HCT116 (cell line): ENCODE results near the gene PKN1. TPM values are rescaled to one million over a fixed set of nuclear protein-coding genes. Genes with fewer than 3 reads are reported as not detected.

Experiments used
- ATAC-seq: fragments of 200-7000 bp; cut with Tn5 transposase; 2 replicates; pipeline ENCODE4 v1.9.1; 2020; ENCODE audit warnings: mild to moderate bottlenecking, moderate library complexity
- BruUV-seq: library from RNA; stranded (reverse); fragments of 400-500 nt; replicated peaks from 2 replicates; lab custom pipeline; 2021; lab: Mats Ljungman, UMichigan
- CTCF ChIA-PET: fragments of 300-600 bp; sonication (Branson Sonifier 250); formaldehyde crosslinking; loops from one replicate; lab custom pipeline; 2021; ENCODE audit warnings: antibody characterized with exemption; lab: Charles Lee
- POLR2A ChIA-PET: fragments of 300-600, 350-600 bp; sonication (Branson Sonifier 250); formaldehyde crosslinking; loops from one replicate; lab custom pipeline; 2021; ENCODE audit warnings: antibody characterized with exemption; lab: Charles Lee
- RAD21 ChIA-PET, 2 experiments: fragments of 300-600 bp; sonication (Branson Sonifier 250); formaldehyde crosslinking; loops; one replicate each; lab custom pipeline; 2023; ENCODE audit warnings: low total read pairs in 2 of 2; ENCODE audit not compliant: uncharacterized antibody in 2 of 2, unreplicated experiment in 2 of 2, low non-redundant PET in 1 of 2; lab: Charles Lee
- DNase-seq: peaks from one replicate; pipeline ENCODE4 v3.0.0-alpha.2; 2010; ENCODE audit warnings: low read depth, low spot score
- H2AFZ ChIP-seq: fragments of 200-600 bp; shearing (Covaris generic), sonication (generic); 2 replicates; pipeline ENCODE4 v1.6.1; 2017; ENCODE audit warnings: low read depth, mixed run types, mixed read lengths, antibody characterized with exemption, low read length; ENCODE audit not compliant: poor library complexity, severe bottlenecking
- H3K27ac ChIP-seq: 2 replicates; pipeline ENCODE4 v1.5.1; 2012; ENCODE audit warnings: low read depth, low read length
- H3K27me3 ChIP-seq: fragments of 200-600 bp; sonication (generic); 2 replicates; pipeline ENCODE4 v1.6.1; 2016; ENCODE audit warnings: mixed run types, low read length, mixed read lengths; ENCODE audit not compliant: insufficient read depth
- H3K36me3 ChIP-seq, 2 experiments: fragments of 200-500 bp in 1 of 2; fragments of 200-600 bp in 1 of 2; sonication (Bioruptor generic) in 1 of 2; sonication (generic) in 1 of 2; 2 replicates each; pipeline versions ENCODE4 v1.5.1 to v1.6.1; 2014 to 2016; ENCODE audit warnings: low read length in 2 of 2, inconsistent platforms in 1 of 2, mixed read lengths in 1 of 2, mixed run types in 1 of 2; ENCODE audit not compliant: insufficient read depth in 2 of 2, control insufficient read depth in 1 of 2
- H3K4me1 ChIP-seq, 2 experiments: fragments of 200-600 bp in 1 of 2; sonication (generic) in 1 of 2; 2 replicates each; pipeline versions ENCODE4 v1.5.1 to v1.6.1; 2012 to 2017; ENCODE audit warnings: low read length in 2 of 2, inconsistent platforms in 1 of 2, mild to moderate bottlenecking in 1 of 2, mixed read lengths in 1 of 2, mixed run types in 1 of 2, moderate library complexity in 1 of 2; ENCODE audit not compliant: insufficient read depth in 2 of 2, control insufficient read depth in 1 of 2
- H3K4me2 ChIP-seq: fragments of 200-600 bp; sonication (generic); 2 replicates; pipeline ENCODE4 v1.6.1; 2017; ENCODE audit warnings: mixed run types, low read length, mixed read lengths
- H3K4me3 ChIP-seq, 2 experiments: fragments of 200-600 bp in 1 of 2; sonication (generic) in 1 of 2; replicated peaks in 1 of 2; 2 replicates each; pipeline ENCODE4 v1.5.1; 2011 to 2016; ENCODE audit warnings: low read length in 2 of 2, control low read depth in 1 of 2, low read depth in 1 of 2, mild to moderate bottlenecking in 1 of 2, mixed read lengths in 1 of 2, mixed run types in 1 of 2
- H3K79me2 ChIP-seq: fragments of 200-600 bp; sonication (generic); 2 replicates; pipeline ENCODE4 v1.6.1; 2017; ENCODE audit warnings: mild to moderate bottlenecking, mixed run types, low read length, moderate library complexity, mixed read lengths; ENCODE audit not compliant: insufficient read depth
- H3K9ac ChIP-seq: fragments of 200-600 bp; sonication (generic); 2 replicates; pipeline ENCODE4 v1.6.1; 2016; ENCODE audit warnings: low read length, mixed read lengths
- H3K9me2 ChIP-seq: fragments of 200-600 bp; sonication (generic), shearing (Covaris generic); 2 replicates; pipeline ENCODE4 v1.6.1; 2017; ENCODE audit warnings: mixed run types, mild to moderate bottlenecking, moderate library complexity; ENCODE audit not compliant: insufficient read depth
- H3K9me3 ChIP-seq, 2 experiments: fragments of 200-500 bp in 1 of 2; fragments of 200-600 bp in 1 of 2; sonication (Bioruptor generic) in 1 of 2; sonication (generic) in 1 of 2; 2 replicates each; pipeline ENCODE4 v1.6.1; 2014 to 2017; ENCODE audit warnings: low read length in 2 of 2, mixed read lengths in 2 of 2, inconsistent platforms in 1 of 2, low read depth in 1 of 2, mild to moderate bottlenecking in 1 of 2, mixed run types in 1 of 2, moderate library complexity in 1 of 2; ENCODE audit not compliant: control insufficient read depth in 1 of 2, insufficient read depth in 1 of 2
- H4K20me1 ChIP-seq: fragments of 200-600 bp; sonication (generic), shearing (Covaris generic); 2 replicates; pipeline ENCODE4 v1.6.1; 2017; ENCODE audit warnings: mixed run types, mild to moderate bottlenecking, moderate library complexity; ENCODE audit not compliant: insufficient read depth
- CTCF ChIP-seq, 3 experiments: fragments of 200-600 bp in 1 of 3; sonication (generic) in 1 of 3; IDR thresholded peaks in 2 of 3; conservative IDR thresholded peaks in 1 of 3; 2 replicates each; pipeline ENCODE4 v1.5.1; 2012 to 2017; ENCODE audit warnings: low read depth in 2 of 3, low read length in 2 of 3, antibody characterized with exemption in 1 of 3, borderline replicate concordance in 1 of 3, control low read depth in 1 of 3, mild to moderate bottlenecking in 1 of 3, mixed read lengths in 1 of 3, mixed run types in 1 of 3, moderate library complexity in 1 of 3; ENCODE audit not compliant: insufficient read depth in 1 of 3
- FOSL1 ChIP-seq: IDR thresholded peaks from 2 replicates; pipeline ENCODE4 v1.6.1; 2012; ENCODE audit warnings: low read depth
- SP1 ChIP-seq: IDR thresholded peaks from 2 replicates; pipeline ENCODE4 v1.6.1; 2012; ENCODE audit warnings: low read depth
- ZFX ChIP-seq: fragments of 450-650 bp; IDR thresholded peaks from 2 replicates; pipeline ENCODE4 v1.6.1; 2017
- intact Hi-C: fragments of 100-400 bp; cut with micrococcal nuclease; formaldehyde crosslinking; loops from 2 replicates; pipeline ENCODE4 v1.10.0; 2022
- total RNA-seq: library from RNA; stranded (reverse); gene quantifications from one replicate; pipeline ENCODE4 v1.2.1, GENCODE V29; 2021; ENCODE audit not compliant: unreplicated experiment

The PKN1 gene
- total RNA-seq, 1 experiment from 2014 or later: 248 TPM

- DNase-seq: peak; percentile 21
- TF ChIP-seq FOSL1 (0 out of 2 replicates have a peak, but pooled peaks have one; percentile 0), ZFX (peak; percentile 8; the same call in 1 of the 2 replicates), SP1 (no peak), CTCF (IDR thresholded peaks at IDR 0.05 in 2 of 3, conservative IDR thresholded peaks at IDR 0.05 in 1 of 3; ENCODE audit: borderline replicate concordance in 1 of 3, insufficient read depth in 1 of 3, low read depth in 2 of 3, low read length in 2 of 3) (peak; percentile 5 to 51 (median 44); a peak in 4 of 6 replicates)
- Histone ChIP-seq H3K9ac (peak within 1 kb of the TSS; percentile 45), H3K27me3 (no peaks in the 10 kb centered on the region), H3K4me2 (peak within 1 kb of the TSS; percentile 72), H3K27ac (peak within 1 kb of the TSS; percentile 51; the same call in 1 of the 2 replicates), H3K9me2 (no peaks in the 10 kb centered on the region), H4K20me1 (no peaks in the 10 kb centered on the region), H3K4me1 (peaks cover 22 to 46% of the 10 kb centered on the region in 2 experiments; a peak in 3 of 4 replicates), H2AFZ (no peak within 1 kb of the TSS), H3K79me2 (no peaks in the 10 kb centered on the region; the same call in 1 of the 2 replicates), H3K4me3 (peak within 1 kb of the TSS; percentile 11 to 16; a peak in 1 of 4 replicates), H3K9me3 (no peaks in the 10 kb centered on the region), H3K36me3 (peaks cover 9 to 10% of the 10 kb centered on the region in 2 experiments; a peak in 3 of 4 replicates)
- ChIA-PET POLR2A (no interaction called here), RAD21 (interaction anchor here in 1 of 2 experiments (0.7 kb wide), 1 partner anchor 339 kb away, joined by 4 read pairs; the partner anchor contains the start of gene ASF1B), CTCF (interaction anchor here (0.6 to 0.9 kb wide), 3 partner anchors 10 to 896 kb away, joined by 3 to 4 read pairs (median 3); no protein-coding TSS in a partner anchor)
- peak; percentile 44 for ATAC-seq
- BruUV-seq: no TSS peak
- intact Hi-C loops: no loop called here
Measured at GRCh38 chr19:14475251-14476073, 42.4 kb downstream of the PKN1 start, which contains the start of gene PTGER1. PTGER1 (minus strand) TSS chr19:14475354; CDS start chr19:14474320, 1,034 bp downstream.
